Kidney capillary endothelial cell (primary cell): Measurements from ENCODE around the gene CLPSL2.

ENCODE experiments used
- DNase-seq: peaks from one replicate; pipeline ENCODE4 v3.0.0-alpha.2; 2018; ENCODE audit warnings: low spot score

Gene CLPSL2

GRCh38 chr6:35787266-35788218, 11.1 kb downstream of the CLPSL2 start:
- no peak for DNase-seq

- DNase-seq: no peak
These were observed 12.1 kb downstream of the CLPSL2 start for GRCh38 chr6:35788423-35788982.

GRCh38 chr6:35790683-35791082, 14.3 kb downstream of the CLPSL2 start:
- DNase-seq: no peak

GRCh38 chr6:35794536-35795452, 18.4 kb downstream of the CLPSL2 start:
- DNase-seq: no peak

GRCh38 chr6:35795453-35796071, 19.2 kb downstream of the CLPSL2 start:
- no peak for DNase-seq

GRCh38 chr6:35796236-35796635, 19.8 kb downstream of the CLPSL2 start:
- DNase-seq: no peak

- no peak for DNase-seq
These were observed 21.6 kb downstream of the CLPSL2 start for GRCh38 chr6:35797837-35798526.

- no peak for DNase-seq
These were observed 22.3 kb downstream of the CLPSL2 start for GRCh38 chr6:35798706-35799105.

- no peak for DNase-seq
These were observed 24.8 kb downstream of the CLPSL2 start for GRCh38 chr6:35801148-35801547.

GRCh38 chr6:35804996-35805736, 28.8 kb downstream of the CLPSL2 start, which contains the start of gene LHFPL5:
LHFPL5 (plus strand) TSS chr6:35805352; CDS start chr6:35805671, 319 bp downstream.
- DNase-seq: no peak

GRCh38 chr6:35808688-35809087, 32.3 kb downstream of the CLPSL2 start:
- no peak for DNase-seq

- DNase-seq: no peak
These were observed 33.4 kb downstream of the CLPSL2 start for GRCh38 chr6:35809809-35810208.

- peak; percentile 95 for DNase-seq
These were observed 34.7 kb downstream of the CLPSL2 start for GRCh38 chr6:35810971-35811698.

- DNase-seq: no peak
These were observed 35.2 kb downstream of the CLPSL2 start for GRCh38 chr6:35811699-35811995.

GRCh38 chr6:35817515-35817914, 41.1 kb downstream of the CLPSL2 start:
- DNase-seq: no peak

- DNase-seq: no peak
These were observed 47.2 kb downstream of the CLPSL2 start for GRCh38 chr6:35823601-35824000.

- no peak for DNase-seq
These were observed 48.3 kb downstream of the CLPSL2 start for GRCh38 chr6:35824552-35825192.
